HepG2 (cell line): ENCODE measurements around the gene ZDHHC14. TPM values are rescaled to one million over a fixed set of nuclear protein-coding genes. Genes with fewer than 3 reads are reported as not detected.

ENCODE experiments used
- KMT2A ChIP-seq: sonication (generic); formaldehyde crosslinking; IDR thresholded peaks from 2 replicates; pipeline ENCODE4 v1.4.0; 2020; ENCODE audit warnings: missing genetic modification reagents
- MEF2D ChIP-seq: sonication (generic); formaldehyde crosslinking; IDR thresholded peaks from 2 replicates; pipeline ENCODE4 v1.5.1; 2020; ENCODE audit warnings: mild to moderate bottlenecking, missing genetic modification reagents
- MTA1 ChIP-seq: sonication (generic); formaldehyde crosslinking; IDR thresholded peaks from 2 replicates; pipeline ENCODE4 v1.4.0; 2020; ENCODE audit warnings: missing genetic modification reagents, mild to moderate bottlenecking, borderline replicate concordance
- SOX6 ChIP-seq, 2 experiments: fragments of 450-650 bp in 1 of 2; sonication (generic) in 1 of 2; formaldehyde crosslinking in 1 of 2; IDR thresholded peaks; 2 replicates each; pipeline versions ENCODE4 v1.4.0 to v1.6.1; 2017 to 2020; ENCODE audit warnings: antibody characterized with exemption in 1 of 2, mild to moderate bottlenecking in 1 of 2, missing genetic modification reagents in 1 of 2
- ZNF343 ChIP-seq: sonication (generic); formaldehyde crosslinking; IDR thresholded peaks from 2 replicates; pipeline ENCODE4 v1.4.0; 2020; ENCODE audit warnings: mild to moderate bottlenecking, missing genetic modification reagents
- ZNF670 ChIP-seq: sonication (generic); formaldehyde crosslinking; IDR thresholded peaks from 2 replicates; pipeline ENCODE4 v1.8.0; 2022; ENCODE audit warnings: mild to moderate bottlenecking, missing genetic modification reagents, borderline replicate concordance
- ZNF713 ChIP-seq: sonication (generic); formaldehyde crosslinking; IDR thresholded peaks from 2 replicates; pipeline ENCODE4 v1.4.0; 2020; ENCODE audit warnings: mild to moderate bottlenecking, missing genetic modification reagents
- ZSCAN21 ChIP-seq: sonication (generic); formaldehyde crosslinking; IDR thresholded peaks from 2 replicates; pipeline ENCODE4 v1.8.0; 2022; ENCODE audit warnings: mild to moderate bottlenecking, missing genetic modification reagents, moderate library complexity, borderline replicate concordance
- polyA plus RNA-seq, 8 experiments: library from polyadenylated mRNA; depleted of rRNA in 3 of 8; stranded (reverse) in 7 of 8; unstranded in 1 of 8; fragments of >200 nt; fragmentation: Illumina TruSeq in 4 of 8; extraction: Trizol in 4 of 8; gene quantifications; 2 replicates each; pipeline versions ENCODE4 v1.2.1 to v1.2.3, GENCODE V29; 2011 to 2016; ENCODE audit warnings: low read depth in 4 of 8, missing spikeins in 1 of 8, mixed read lengths in 1 of 8; ENCODE audit not compliant: insufficient read depth in 1 of 8
- total RNA-seq, 5 experiments: library from RNA; depleted of rRNA; stranded (reverse); fragments of >200 nt; fragmentation: Illumina TruSeq; extraction: Trizol; gene quantifications; 2 replicates each; pipeline ENCODE4 v1.2.3, GENCODE V29; 2016; ENCODE audit warnings: low read depth in 1 of 5
- TF ChIP-seq, protein P1 (sequence below): sonication (generic); formaldehyde crosslinking; IDR thresholded peaks from 2 replicates; pipeline ENCODE4 v1.4.0; 2020; ENCODE audit warnings: mild to moderate bottlenecking, missing genetic modification reagents, borderline replicate concordance
- TF ChIP-seq, protein P2 (sequence below): sonication (generic); formaldehyde crosslinking; IDR thresholded peaks from 2 replicates; pipeline ENCODE4 v1.5.0; 2020; ENCODE audit warnings: mild to moderate bottlenecking, missing genetic modification reagents, moderate library complexity
- TF ChIP-seq, protein P3 (sequence below): sonication (generic); formaldehyde crosslinking; IDR thresholded peaks from 2 replicates; pipeline ENCODE4 v1.4.0; 2020; ENCODE audit warnings: missing genetic modification reagents
- TF ChIP-seq, protein P4 (sequence below): sonication (generic); formaldehyde crosslinking; IDR thresholded peaks from 2 replicates; pipeline ENCODE4 v1.4.0; 2020; ENCODE audit warnings: missing genetic modification reagents
- TF ChIP-seq, protein P5 (sequence below): sonication (generic); formaldehyde crosslinking; conservative IDR thresholded peaks from 2 replicates; pipeline ENCODE4 v1.8.1; 2023; ENCODE audit warnings: missing genetic modification reagents

Gene ZDHHC14
- total and polyA plus RNA-seq, 2 of the 13 experiments (the other 11 are each of a cell fraction or from before 2014, with no cell fraction given) = 3.7 to 9.5 TPM

DNA sequence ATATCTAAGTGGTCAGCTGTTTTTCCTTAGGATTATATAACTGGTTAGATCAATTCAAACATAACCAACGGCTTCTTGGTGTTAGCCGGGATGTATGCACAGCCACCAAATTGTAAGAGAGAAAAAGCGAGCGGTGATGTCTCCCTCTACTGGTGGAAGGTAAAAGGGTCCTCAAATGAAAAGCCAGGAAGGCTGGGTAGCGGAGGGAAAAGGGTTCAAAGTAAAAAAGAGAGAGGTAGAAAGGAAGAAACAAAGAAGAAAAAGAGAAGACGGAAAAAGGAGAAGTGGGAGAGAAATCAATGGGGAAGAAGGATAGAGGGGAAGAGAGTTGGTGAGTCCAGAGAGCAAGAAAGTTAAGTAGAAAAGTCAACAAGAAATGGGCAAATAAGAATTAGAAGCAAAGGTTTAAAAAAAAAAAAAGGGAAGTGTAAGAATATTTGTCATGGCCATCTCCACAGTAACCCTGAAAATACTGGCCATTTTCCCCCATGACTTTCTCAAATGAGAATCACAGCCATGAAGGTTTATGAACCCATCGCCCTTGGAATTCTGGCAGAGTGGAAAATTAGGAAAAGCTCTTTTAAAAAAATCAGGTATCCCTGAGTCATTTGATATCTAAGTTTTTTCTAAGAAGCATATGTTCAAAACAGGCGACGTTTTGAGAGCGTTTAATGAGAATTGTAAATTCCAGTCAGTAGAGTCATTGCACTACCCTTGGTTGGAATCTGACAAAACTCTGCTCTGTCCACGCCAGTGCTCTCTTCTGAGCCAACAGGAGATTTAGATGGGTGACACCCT is 286.4 kb downstream of the ZDHHC14 start (continued):
- TF ChIP-seq, protein P1, sequence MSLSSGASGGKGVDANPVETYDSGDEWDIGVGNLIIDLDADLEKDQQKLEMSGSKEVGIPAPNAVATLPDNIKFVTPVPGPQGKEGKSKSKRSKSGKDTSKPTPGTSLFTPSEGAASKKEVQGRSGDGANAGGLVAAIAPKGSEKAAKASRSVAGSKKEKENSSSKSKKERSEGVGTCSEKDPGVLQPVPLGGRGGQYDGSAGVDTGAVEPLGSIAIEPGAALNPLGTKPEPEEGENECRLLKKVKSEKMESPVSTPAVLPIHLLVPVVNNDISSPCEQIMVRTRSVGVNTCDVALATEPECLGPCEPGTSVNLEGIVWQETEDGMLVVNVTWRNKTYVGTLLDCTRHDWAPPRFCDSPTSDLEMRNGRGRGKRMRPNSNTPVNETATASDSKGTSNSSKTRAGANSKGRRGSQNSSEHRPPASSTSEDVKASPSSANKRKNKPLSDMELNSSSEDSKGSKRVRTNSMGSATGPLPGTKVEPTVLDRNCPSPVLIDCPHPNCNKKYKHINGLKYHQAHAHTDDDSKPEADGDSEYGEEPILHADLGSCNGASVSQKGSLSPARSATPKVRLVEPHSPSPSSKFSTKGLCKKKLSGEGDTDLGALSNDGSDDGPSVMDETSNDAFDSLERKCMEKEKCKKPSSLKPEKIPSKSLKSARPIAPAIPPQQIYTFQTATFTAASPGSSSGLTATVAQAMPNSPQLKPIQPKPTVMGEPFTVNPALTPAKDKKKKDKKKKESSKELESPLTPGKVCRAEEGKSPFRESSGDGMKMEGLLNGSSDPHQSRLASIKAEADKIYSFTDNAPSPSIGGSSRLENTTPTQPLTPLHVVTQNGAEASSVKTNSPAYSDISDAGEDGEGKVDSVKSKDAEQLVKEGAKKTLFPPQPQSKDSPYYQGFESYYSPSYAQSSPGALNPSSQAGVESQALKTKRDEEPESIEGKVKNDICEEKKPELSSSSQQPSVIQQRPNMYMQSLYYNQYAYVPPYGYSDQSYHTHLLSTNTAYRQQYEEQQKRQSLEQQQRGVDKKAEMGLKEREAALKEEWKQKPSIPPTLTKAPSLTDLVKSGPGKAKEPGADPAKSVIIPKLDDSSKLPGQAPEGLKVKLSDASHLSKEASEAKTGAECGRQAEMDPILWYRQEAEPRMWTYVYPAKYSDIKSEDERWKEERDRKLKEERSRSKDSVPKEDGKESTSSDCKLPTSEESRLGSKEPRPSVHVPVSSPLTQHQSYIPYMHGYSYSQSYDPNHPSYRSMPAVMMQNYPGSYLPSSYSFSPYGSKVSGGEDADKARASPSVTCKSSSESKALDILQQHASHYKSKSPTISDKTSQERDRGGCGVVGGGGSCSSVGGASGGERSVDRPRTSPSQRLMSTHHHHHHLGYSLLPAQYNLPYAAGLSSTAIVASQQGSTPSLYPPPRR (CRISPR knock-in tag) = no peak
- no peak for TF ChIP-seq ZNF343 (CRISPR knock-in tag)
- no peak for TF ChIP-seq ZNF670 (CRISPR knock-in tag)
- TF ChIP-seq ZNF713 (CRISPR knock-in tag) = no peak
- TF ChIP-seq, protein P2, sequence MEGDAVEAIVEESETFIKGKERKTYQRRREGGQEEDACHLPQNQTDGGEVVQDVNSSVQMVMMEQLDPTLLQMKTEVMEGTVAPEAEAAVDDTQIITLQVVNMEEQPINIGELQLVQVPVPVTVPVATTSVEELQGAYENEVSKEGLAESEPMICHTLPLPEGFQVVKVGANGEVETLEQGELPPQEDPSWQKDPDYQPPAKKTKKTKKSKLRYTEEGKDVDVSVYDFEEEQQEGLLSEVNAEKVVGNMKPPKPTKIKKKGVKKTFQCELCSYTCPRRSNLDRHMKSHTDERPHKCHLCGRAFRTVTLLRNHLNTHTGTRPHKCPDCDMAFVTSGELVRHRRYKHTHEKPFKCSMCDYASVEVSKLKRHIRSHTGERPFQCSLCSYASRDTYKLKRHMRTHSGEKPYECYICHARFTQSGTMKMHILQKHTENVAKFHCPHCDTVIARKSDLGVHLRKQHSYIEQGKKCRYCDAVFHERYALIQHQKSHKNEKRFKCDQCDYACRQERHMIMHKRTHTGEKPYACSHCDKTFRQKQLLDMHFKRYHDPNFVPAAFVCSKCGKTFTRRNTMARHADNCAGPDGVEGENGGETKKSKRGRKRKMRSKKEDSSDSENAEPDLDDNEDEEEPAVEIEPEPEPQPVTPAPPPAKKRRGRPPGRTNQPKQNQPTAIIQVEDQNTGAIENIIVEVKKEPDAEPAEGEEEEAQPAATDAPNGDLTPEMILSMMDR (CRISPR knock-in tag) = peak; percentile 86
- TF ChIP-seq, protein P3, sequence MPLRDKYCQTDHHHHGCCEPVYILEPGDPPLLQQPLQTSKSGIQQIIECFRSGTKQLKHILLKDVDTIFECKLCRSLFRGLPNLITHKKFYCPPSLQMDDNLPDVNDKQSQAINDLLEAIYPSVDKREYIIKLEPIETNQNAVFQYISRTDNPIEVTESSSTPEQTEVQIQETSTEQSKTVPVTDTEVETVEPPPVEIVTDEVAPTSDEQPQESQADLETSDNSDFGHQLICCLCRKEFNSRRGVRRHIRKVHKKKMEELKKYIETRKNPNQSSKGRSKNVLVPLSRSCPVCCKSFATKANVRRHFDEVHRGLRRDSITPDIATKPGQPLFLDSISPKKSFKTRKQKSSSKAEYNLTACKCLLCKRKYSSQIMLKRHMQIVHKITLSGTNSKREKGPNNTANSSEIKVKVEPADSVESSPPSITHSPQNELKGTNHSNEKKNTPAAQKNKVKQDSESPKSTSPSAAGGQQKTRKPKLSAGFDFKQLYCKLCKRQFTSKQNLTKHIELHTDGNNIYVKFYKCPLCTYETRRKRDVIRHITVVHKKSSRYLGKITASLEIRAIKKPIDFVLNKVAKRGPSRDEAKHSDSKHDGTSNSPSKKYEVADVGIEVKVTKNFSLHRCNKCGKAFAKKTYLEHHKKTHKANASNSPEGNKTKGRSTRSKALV (CRISPR knock-in tag) = 0 out of 2 replicates have a peak, but pooled peaks have one; percentile 37
- no peak for TF ChIP-seq SOX6 (IDR thresholded peaks at IDR 0.05)
- 0 out of 2 replicates have a peak, but pooled peaks have one; percentile 15 for TF ChIP-seq SOX6 (CRISPR knock-in tag; IDR thresholded peaks at IDR 0.05)
- TF ChIP-seq, protein P4, sequence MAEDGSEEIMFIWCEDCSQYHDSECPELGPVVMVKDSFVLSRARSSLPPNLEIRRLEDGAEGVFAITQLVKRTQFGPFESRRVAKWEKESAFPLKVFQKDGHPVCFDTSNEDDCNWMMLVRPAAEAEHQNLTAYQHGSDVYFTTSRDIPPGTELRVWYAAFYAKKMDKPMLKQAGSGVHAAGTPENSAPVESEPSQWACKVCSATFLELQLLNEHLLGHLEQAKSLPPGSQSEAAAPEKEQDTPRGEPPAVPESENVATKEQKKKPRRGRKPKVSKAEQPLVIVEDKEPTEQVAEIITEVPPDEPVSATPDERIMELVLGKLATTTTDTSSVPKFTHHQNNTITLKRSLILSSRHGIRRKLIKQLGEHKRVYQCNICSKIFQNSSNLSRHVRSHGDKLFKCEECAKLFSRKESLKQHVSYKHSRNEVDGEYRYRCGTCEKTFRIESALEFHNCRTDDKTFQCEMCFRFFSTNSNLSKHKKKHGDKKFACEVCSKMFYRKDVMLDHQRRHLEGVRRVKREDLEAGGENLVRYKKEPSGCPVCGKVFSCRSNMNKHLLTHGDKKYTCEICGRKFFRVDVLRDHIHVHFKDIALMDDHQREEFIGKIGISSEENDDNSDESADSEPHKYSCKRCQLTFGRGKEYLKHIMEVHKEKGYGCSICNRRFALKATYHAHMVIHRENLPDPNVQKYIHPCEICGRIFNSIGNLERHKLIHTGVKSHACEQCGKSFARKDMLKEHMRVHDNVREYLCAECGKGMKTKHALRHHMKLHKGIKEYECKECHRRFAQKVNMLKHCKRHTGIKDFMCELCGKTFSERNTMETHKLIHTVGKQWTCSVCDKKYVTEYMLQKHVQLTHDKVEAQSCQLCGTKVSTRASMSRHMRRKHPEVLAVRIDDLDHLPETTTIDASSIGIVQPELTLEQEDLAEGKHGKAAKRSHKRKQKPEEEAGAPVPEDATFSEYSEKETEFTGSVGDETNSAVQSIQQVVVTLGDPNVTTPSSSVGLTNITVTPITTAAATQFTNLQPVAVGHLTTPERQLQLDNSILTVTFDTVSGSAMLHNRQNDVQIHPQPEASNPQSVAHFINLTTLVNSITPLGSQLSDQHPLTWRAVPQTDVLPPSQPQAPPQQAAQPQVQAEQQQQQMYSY = no peak
- no peak for TF ChIP-seq ZSCAN21
- TF ChIP-seq, protein P5, sequence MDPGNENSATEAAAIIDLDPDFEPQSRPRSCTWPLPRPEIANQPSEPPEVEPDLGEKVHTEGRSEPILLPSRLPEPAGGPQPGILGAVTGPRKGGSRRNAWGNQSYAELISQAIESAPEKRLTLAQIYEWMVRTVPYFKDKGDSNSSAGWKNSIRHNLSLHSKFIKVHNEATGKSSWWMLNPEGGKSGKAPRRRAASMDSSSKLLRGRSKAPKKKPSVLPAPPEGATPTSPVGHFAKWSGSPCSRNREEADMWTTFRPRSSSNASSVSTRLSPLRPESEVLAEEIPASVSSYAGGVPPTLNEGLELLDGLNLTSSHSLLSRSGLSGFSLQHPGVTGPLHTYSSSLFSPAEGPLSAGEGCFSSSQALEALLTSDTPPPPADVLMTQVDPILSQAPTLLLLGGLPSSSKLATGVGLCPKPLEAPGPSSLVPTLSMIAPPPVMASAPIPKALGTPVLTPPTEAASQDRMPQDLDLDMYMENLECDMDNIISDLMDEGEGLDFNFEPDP (CRISPR knock-in tag) = no peak
- TF ChIP-seq KMT2A (CRISPR knock-in tag) = no peak
- no peak for TF ChIP-seq MTA1
- no peak; the same call in 1 of the 2 replicates for TF ChIP-seq MEF2D (CRISPR knock-in tag)
